ENCODE data around the gene TYMS. TPM values are rescaled to one million over a fixed set of nuclear protein-coding genes. Genes with fewer than 3 reads are reported as not detected.
A peak's percentile ranks its signal among the peaks of the same experiment; 100 is the strongest.

TYMS gene
- total and polyA plus RNA-seq, 10 of the 15 experiments (the other 5 are each of a cell fraction or from before 2014, with no cell fraction given): 34.8 to 524 (median 219) TPM

- ChIA-PET RAD21 (ENCODE audit: unreplicated experiment) (no interaction called here), CTCF (interaction anchor here (0.6 kb wide), 1 partner anchor 55 kb away, joined by 3 read pairs; no protein-coding TSS in a partner anchor), POLR2A (interaction anchor here (0.7 kb wide), 1 partner anchor 8 kb away, joined by 4 read pairs; no protein-coding TSS in a partner anchor), SMC1A (ENCODE audit: uncharacterized antibody, unreplicated experiment) (no interaction called here)
- Histone ChIP-seq H3K4me3 (no peak overlapping the region), H3K27me3 (replicated peaks in 1 of 2; ENCODE audit: control insufficient read depth in 2 of 2, insufficient read depth in 2 of 2, low read length in 1 of 2) (no peaks in the 10 kb centered on the region), H3K9ac (ENCODE audit: control insufficient read depth, insufficient read depth, low read length) (no peak overlapping the region), H3K4me1 (ENCODE audit: control insufficient read depth, insufficient read depth, low read length) (peaks cover 4% of the 10 kb centered on the region), H3K36me3 (ENCODE audit: control insufficient read depth in 2 of 2, insufficient read depth in 2 of 2, low read length in 1 of 2) (peaks cover 11 to 26% of the 10 kb centered on the region in 2 experiments; a peak in 3 of 4 replicates), H4K20me1 (ENCODE audit: control insufficient read depth, insufficient read depth) (no peaks in the 10 kb centered on the region), H2AFZ (ENCODE audit: control insufficient read depth, low read depth, low read length) (no peak overlapping the region), H3K9me3 (replicated peaks; ENCODE audit: control insufficient read depth, insufficient read depth, low read length) (peaks cover 6% of the 10 kb centered on the region; the same call in 2 of the 3 replicates), H3K27ac (ENCODE audit: control insufficient read depth, insufficient read depth) (no peak overlapping the region), H3K4me2 (ENCODE audit: control insufficient read depth, insufficient read depth) (no peak overlapping the region), H3K79me2 (ENCODE audit: control insufficient read depth, insufficient read depth, low read length) (peaks cover 45% of the 10 kb centered on the region)
- no peak for TF ChIP-seq BHLHE40 (IDR thresholded peaks at IDR 0.05; ENCODE audit: borderline replicate concordance in 1 of 2, low read depth in 2 of 2, low read length in 1 of 2)
- TF ChIP-seq SIX5 (IDR thresholded peaks at IDR 0.05; ENCODE audit: low read depth, low read length, severe bottlenecking): no peak
- TF ChIP-seq BACH1 (IDR thresholded peaks at IDR 0.05; ENCODE audit: borderline replicate concordance): no peak
- TF ChIP-seq ATF2 (IDR thresholded peaks at IDR 0.05; ENCODE audit: low read length): no peak
- 91% methylated on average over 4 of the region's 4 CpGs for WGBS (ENCODE audit: insufficient coverage, insufficient replicate concordance, low lambda C conversion rate, missing lambda C conversion rate)
- intact Hi-C loops (cut with micrococcal nuclease; ENCODE audit: unreplicated experiment) (no loop called here), in situ Hi-C loops (cut with MboI) (no loop called here)
- no peak for ATAC-seq
- no peak for DNase-seq (ENCODE audit: low read depth, low spot score)
- FAIRE-seq: no peak
- no TSS peak for BruUV-seq (replicated peaks)
These were observed 4.7 kb downstream of the TYMS start for GRCh38 chr18:662197-662596.

GRCh38 chr18:666177-666576 lies 8.7 kb downstream of the TYMS start:
- CTCF ChIA-PET: no interaction called here
- H4K20me1 ChIP-seq (ENCODE audit: control insufficient read depth, insufficient read depth): no peaks in the 10 kb centered on the region
- no peak overlapping the region for H3K27ac ChIP-seq (ENCODE audit: control insufficient read depth, insufficient read depth)
- H2AFZ ChIP-seq (ENCODE audit: control insufficient read depth, low read depth, low read length): no peak overlapping the region
- FAIRE-seq (no peak), DNase-seq (ENCODE audit: low read depth, low spot score) (no peak), ATAC-seq (peak; percentile 47; the same call in 2 of the 3 replicates)
- WGBS (ENCODE audit: insufficient coverage, insufficient replicate concordance, low lambda C conversion rate, missing lambda C conversion rate): 98% methylated on average over 8 of the region's 8 CpGs
- intact Hi-C loops (cut with micrococcal nuclease; ENCODE audit: unreplicated experiment) (no loop called here), in situ Hi-C loops (cut with MboI) (no loop called here)
- H3K4me3 ChIP-seq: no peak overlapping the region
- no peaks in the 10 kb centered on the region for H3K27me3 ChIP-seq (replicated peaks in 1 of 2; ENCODE audit: control insufficient read depth in 2 of 2, insufficient read depth in 2 of 2, low read length in 1 of 2)
- SMC1A ChIA-PET (ENCODE audit: uncharacterized antibody, unreplicated experiment): no interaction called here
- TF ChIP-seq CTCF (IDR thresholded peaks at IDR 0.05 in 2 of 3, conservative IDR thresholded peaks at IDR 0.05 in 1 of 3; ENCODE audit: control insufficient read depth in 2 of 3, extremely low read depth in 1 of 3, insufficient read depth in 1 of 3, low read depth in 3 of 3, low read length in 3 of 3) (peak in 2 of 3 experiments; percentile 21 to 25; a peak in 2 of 6 replicates), MEF2A (IDR thresholded peaks at IDR 0.05; ENCODE audit: insufficient read depth, low read depth, low read length) (no peak)
- H3K9ac ChIP-seq (ENCODE audit: control insufficient read depth, insufficient read depth, low read length): no peak overlapping the region
- no peak overlapping the region for H3K4me2 ChIP-seq (ENCODE audit: control insufficient read depth, insufficient read depth)
- POLR2A ChIA-PET: no interaction called here
- peaks cover 16 to 29% of the 10 kb centered on the region in 2 experiments for H3K36me3 ChIP-seq (ENCODE audit: control insufficient read depth in 2 of 2, insufficient read depth in 2 of 2, low read length in 1 of 2)
- RAD21 ChIA-PET (ENCODE audit: unreplicated experiment): no interaction called here
- H3K79me2 ChIP-seq (ENCODE audit: control insufficient read depth, insufficient read depth, low read length): peaks cover 15% of the 10 kb centered on the region
- no TSS peak for BruUV-seq (replicated peaks)
- H3K4me1 ChIP-seq (ENCODE audit: control insufficient read depth, insufficient read depth, low read length): no peaks in the 10 kb centered on the region; the same call in 1 of the 2 replicates
- H3K9me3 ChIP-seq (replicated peaks; ENCODE audit: control insufficient read depth, insufficient read depth, low read length): peaks cover 6% of the 10 kb centered on the region; the same call in 2 of the 3 replicates

Data from GM12878 (cell line).